GM23338 (cell line): ENCODE results near the gene MICAL3. TPM values are rescaled to one million over a fixed set of nuclear protein-coding genes. Genes with fewer than 3 reads are reported as not detected.

ENCODE experiments used
- ATAC-seq: fragments of 200-7000 bp; cut with Tn5 transposase; 3 replicates; pipeline ENCODE4 v1.9.1; 2020
- DNase-seq: peaks from one replicate; pipeline ENCODE4 v3.0.0-alpha.2; 2015; ENCODE audit warnings: low spot score
- H2AFZ ChIP-seq: fragments of 200-600 bp; sonication (generic); 2 replicates; pipeline ENCODE4 v1.8.0; 2016; ENCODE audit warnings: antibody characterized with exemption, mild to moderate bottlenecking, moderate library complexity
- H3F3A ChIP-seq: fragments of 200-600 bp; sonication (generic); replicated peaks from 2 replicates; pipeline ENCODE4 v1.8.0; 2017; ENCODE audit warnings: antibody characterized with exemption, mixed run types, low read depth
- H3K27ac ChIP-seq: fragments of 200-600 bp; sonication (generic); 2 replicates; pipeline ENCODE4 v1.6.1; 2016; ENCODE audit warnings: low read depth
- H3K27me3 ChIP-seq: fragments of 200-600 bp; sonication (generic); 2 replicates; pipeline ENCODE4 v1.8.0; 2016; ENCODE audit warnings: mild to moderate bottlenecking, mixed run types, moderate library complexity; ENCODE audit not compliant: insufficient read depth
- H3K36me3 ChIP-seq: fragments of 200-600 bp; sonication (generic); 2 replicates; pipeline ENCODE4 v1.8.0; 2016; ENCODE audit warnings: mild to moderate bottlenecking; ENCODE audit not compliant: insufficient read depth
- H3K4me1 ChIP-seq: fragments of 200-600 bp; sonication (generic); 2 replicates; pipeline ENCODE4 v1.8.0; 2016; ENCODE audit warnings: mild to moderate bottlenecking, moderate library complexity; ENCODE audit not compliant: insufficient read depth
- H3K4me2 ChIP-seq: fragments of 200-600 bp; sonication (generic); 2 replicates; pipeline ENCODE4 v1.7.1; 2017; ENCODE audit warnings: mixed run types
- H3K4me3 ChIP-seq: fragments of 200-600 bp; sonication (generic); 2 replicates; pipeline ENCODE4 v1.6.1; 2016; ENCODE audit warnings: mixed run types
- H3K79me2 ChIP-seq: fragments of 200-600 bp; sonication (generic); replicated peaks from 2 replicates; pipeline ENCODE4 v1.8.0; 2017; ENCODE audit warnings: mild to moderate bottlenecking; ENCODE audit not compliant: insufficient read depth
- H3K9me2 ChIP-seq: fragments of 200-600 bp; sonication (generic); 2 replicates; pipeline ENCODE4 v1.8.0; 2017; ENCODE audit not compliant: insufficient read depth
- H4K20me1 ChIP-seq: fragments of 200-600 bp; sonication (generic); replicated peaks from 2 replicates; pipeline ENCODE4 v1.8.0; 2017; ENCODE audit warnings: mild to moderate bottlenecking; ENCODE audit not compliant: insufficient read depth
- H3K27ac Mint-ChIP-seq: 2 replicates; pipeline ENCODE4 v1.8.0; 2020; ENCODE audit warnings: inconsistent platforms, mild to moderate bottlenecking, moderate library complexity, mixed read lengths
- H3K27me3 Mint-ChIP-seq: 3 replicates; pipeline ENCODE4 v1.8.0; 2022; ENCODE audit warnings: low read depth, mild to moderate bottlenecking, moderate library complexity, mixed read lengths, inconsistent platforms; ENCODE audit not compliant: insufficient read depth, poor library complexity
- H3K36me3 Mint-ChIP-seq: 3 replicates; pipeline ENCODE4 v1.8.0; 2021; ENCODE audit warnings: low read depth, mild to moderate bottlenecking, inconsistent platforms, moderate library complexity, mixed read lengths
- H3K4me1 Mint-ChIP-seq: 3 replicates; pipeline ENCODE4 v1.8.0; 2020; ENCODE audit warnings: mild to moderate bottlenecking, inconsistent platforms, mixed read lengths
- H3K4me3 Mint-ChIP-seq: 3 replicates; pipeline ENCODE4 v1.8.0; 2021; ENCODE audit warnings: moderate library complexity, mild to moderate bottlenecking, inconsistent platforms, mixed read lengths
- H3K9me3 Mint-ChIP-seq: 3 replicates; pipeline ENCODE4 v1.8.0; 2020; ENCODE audit warnings: moderate library complexity, mild to moderate bottlenecking, inconsistent platforms, mixed read lengths
- CTCF ChIP-seq, 2 experiments: fragments of 200-600 bp in 1 of 2; sonication (generic) in 1 of 2; conservative IDR thresholded peaks; 2 replicates each; pipeline versions ENCODE4 v1.5.1 to v1.6.1; 2016 to 2017; ENCODE audit warnings: antibody characterized with exemption in 2 of 2, low read depth in 2 of 2, mild to moderate bottlenecking in 2 of 2, moderate library complexity in 1 of 2
- ETS1 ChIP-seq: IDR thresholded peaks from 2 replicates; pipeline ENCODE4 v1.6.1; 2016; ENCODE audit warnings: antibody characterized with exemption
- EZH2 ChIP-seq: fragments of 200-600 bp; sonication (generic); IDR thresholded peaks from one replicate; pipeline ENCODE4 v1.8.0; 2017; ENCODE audit warnings: antibody characterized with exemption, mild to moderate bottlenecking, low read depth; ENCODE audit not compliant: unreplicated experiment
- EZH2phosphoT487 ChIP-seq: fragments of 200-600 bp; sonication (generic); IDR thresholded peaks from one replicate; pipeline ENCODE4 v1.8.1; 2018; ENCODE audit warnings: antibody characterized with exemption; ENCODE audit not compliant: unreplicated experiment
- JUNB ChIP-seq: IDR thresholded peaks from one replicate; pipeline ENCODE4 v1.6.1; 2016; ENCODE audit warnings: antibody characterized with exemption; ENCODE audit not compliant: unreplicated experiment
- POLR2AphosphoS5 ChIP-seq: IDR thresholded peaks from 2 replicates; pipeline ENCODE4 v1.6.1; 2016; ENCODE audit warnings: antibody characterized with exemption, low read depth
- STAT1 ChIP-seq: IDR thresholded peaks from one replicate; pipeline ENCODE4 v1.6.1; 2016; ENCODE audit warnings: antibody characterized with exemption; ENCODE audit not compliant: unreplicated experiment
- ZNF114 ChIP-seq: fragments of 250-450 bp; sonication (Bioruptor Pico); IDR thresholded peaks from 2 replicates; pipeline ENCODE4 v1.5.0; 2020; ENCODE audit warnings: mild to moderate bottlenecking, moderate library complexity
- ZNF462 ChIP-seq: fragments of 250-450 bp; sonication (Bioruptor Pico); IDR thresholded peaks from 2 replicates; pipeline ENCODE4 v1.5.0; 2020; ENCODE audit warnings: mild to moderate bottlenecking, moderate library complexity
- polyA plus RNA-seq: library from polyadenylated mRNA; unstranded; fragments of >200 nt; fragmentation: Nextera tagmentation; extraction: Ambion mirVana; gene quantifications from 2 replicates; pipeline ENCODE4 v1.2.1, GENCODE V29; 2016
- total RNA-seq: library from RNA; depleted of rRNA; stranded (reverse); fragments of >200 nt; shearing (Covaris generic); gene quantifications from 2 replicates; pipeline ENCODE4 v1.2.3, GENCODE V29; 2014

The MICAL3 gene
- total and polyA plus RNA-seq, 2 experiments from 2014 or later = 10.1 to 33.9 TPM

GRCh38 chr22:17911312-17911705 is 113.1 kb downstream of the MICAL3 start:
- H3K4me3 ChIP-seq = no peak overlapping the region
- H3K4me1 Mint-ChIP-seq = peaks cover 32% of the 10 kb centered on the region
- no peaks in the 10 kb centered on the region for H3F3A ChIP-seq
- no peaks in the 10 kb centered on the region for H3K27me3 ChIP-seq
- no peak overlapping the region for H2AFZ ChIP-seq
- H3K4me1 ChIP-seq = peaks cover 8% of the 10 kb centered on the region; the same call in 1 of the 2 replicates
- H3K79me2 ChIP-seq = peaks cover 80% of the 10 kb centered on the region
- peak overlapping the region; percentile 74; the same call in 1 of the 2 replicates for H3K27ac ChIP-seq
- H3K4me3 Mint-ChIP-seq = no peak overlapping the region
- peaks cover 5% of the 10 kb centered on the region for H3K27me3 Mint-ChIP-seq
- ATAC-seq (no peak), DNase-seq (no peak)
- no peaks in the 10 kb centered on the region for H3K9me3 Mint-ChIP-seq
- peaks cover 23% of the 10 kb centered on the region; the same call in 1 of the 2 replicates for H4K20me1 ChIP-seq
- H3K9me2 ChIP-seq = no peaks in the 10 kb centered on the region
- H3K27ac Mint-ChIP-seq = no peak overlapping the region; the same call in 1 of the 2 replicates
- H3K36me3 Mint-ChIP-seq = peaks cover 7% of the 10 kb centered on the region; the same call in 2 of the 3 replicates
- no peak for TF ChIP-seq STAT1
- no peak for TF ChIP-seq ZNF114
- no peaks in the 10 kb centered on the region; the same call in 1 of the 2 replicates for H3K36me3 ChIP-seq
- H3K4me2 ChIP-seq = no peak overlapping the region

- H3K9me2 ChIP-seq = no peaks in the 10 kb centered on the region
- H3K4me3 ChIP-seq = no peak overlapping the region
These were observed 113.6 kb downstream of the MICAL3 start for GRCh38 chr22:17910561-17911311.

More at GRCh38 chr22:17910561-17911311, 113.6 kb downstream of the MICAL3 start:
- Histone ChIP-seq H2AFZ (no peak overlapping the region), H3F3A (no peaks in the 10 kb centered on the region), H3K79me2 (peaks cover 74% of the 10 kb centered on the region), H3K4me2 (no peak overlapping the region), H3K36me3 (no peaks in the 10 kb centered on the region; the same call in 1 of the 2 replicates), H3K27ac (peak overlapping the region; percentile 74; the same call in 1 of the 2 replicates), H3K27me3 (no peaks in the 10 kb centered on the region), H3K4me1 (peaks cover 8% of the 10 kb centered on the region; the same call in 1 of the 2 replicates), H4K20me1 (peaks cover 21% of the 10 kb centered on the region; the same call in 1 of the 2 replicates)
- Mint-ChIP-seq H3K4me1 (peaks cover 32% of the 10 kb centered on the region), H3K27me3 (peaks cover 5% of the 10 kb centered on the region), H3K36me3 (peaks cover 10% of the 10 kb centered on the region; the same call in 2 of the 3 replicates), H3K9me3 (no peaks in the 10 kb centered on the region), H3K4me3 (no peak overlapping the region), H3K27ac (peak overlapping the region; percentile 65; the same call in 1 of the 2 replicates)
- TF ChIP-seq ETS1 = no peak
- peak in 1 of 2 experiments; percentile 57; a peak in 3 of 4 replicates for TF ChIP-seq CTCF (conservative IDR thresholded peaks at IDR 0.05; ENCODE audit: low read depth in 2 of 2)
- TF ChIP-seq POLR2AphosphoS5 = no peak
- no peak for TF ChIP-seq STAT1
- no peak for TF ChIP-seq JUNB
- TF ChIP-seq ZNF462 = no peak
- no peak for TF ChIP-seq EZH2
- no peak for TF ChIP-seq EZH2phosphoT487
- peak; percentile 68 for DNase-seq
- ATAC-seq = peak; percentile 95
